GM19455 (cell line): ENCODE data around the gene SPTBN5.

Experiments used
- ATAC-seq: cut with Tn5 transposase; IDR thresholded peaks from one replicate; pipeline ENCODE4 v1.9.1; 2021; ENCODE audit not compliant: unreplicated experiment

The SPTBN5 gene

DNA sequence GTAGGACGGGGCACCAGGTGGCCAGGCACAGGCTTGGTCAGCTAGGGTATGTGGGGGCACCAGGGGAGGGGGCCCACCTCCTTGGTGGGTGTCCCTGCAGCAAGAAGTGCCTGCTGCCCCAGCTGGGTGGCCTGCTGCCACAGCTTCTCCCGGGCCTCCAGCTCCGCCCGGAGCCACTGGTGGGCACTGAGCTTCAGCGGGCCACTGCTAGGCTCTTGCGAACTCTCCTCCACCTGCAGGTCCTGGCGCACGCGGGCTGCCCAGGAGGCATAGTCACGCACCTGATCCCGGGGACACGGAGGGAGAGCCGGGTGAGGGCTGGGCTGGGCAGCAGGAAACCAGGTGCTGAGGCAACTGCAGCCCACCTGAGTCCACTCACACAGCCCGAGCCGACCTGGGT lies 25.5 kb downstream of the SPTBN5 start:
- ATAC-seq = no peak

- ATAC-seq = no peak
These were observed 26.8 kb downstream of the SPTBN5 start for GRCh38 chr15:41866872-41867579.

GRCh38 chr15:41866263-41866703 lies 27.6 kb downstream of the SPTBN5 start:
- no peak for ATAC-seq

GRCh38 chr15:41865490-41866055 lies 28.3 kb downstream of the SPTBN5 start:
- ATAC-seq = no peak

GRCh38 chr15:41862515-41863116 lies 31.2 kb downstream of the SPTBN5 start:
- ATAC-seq = no peak

DNA sequence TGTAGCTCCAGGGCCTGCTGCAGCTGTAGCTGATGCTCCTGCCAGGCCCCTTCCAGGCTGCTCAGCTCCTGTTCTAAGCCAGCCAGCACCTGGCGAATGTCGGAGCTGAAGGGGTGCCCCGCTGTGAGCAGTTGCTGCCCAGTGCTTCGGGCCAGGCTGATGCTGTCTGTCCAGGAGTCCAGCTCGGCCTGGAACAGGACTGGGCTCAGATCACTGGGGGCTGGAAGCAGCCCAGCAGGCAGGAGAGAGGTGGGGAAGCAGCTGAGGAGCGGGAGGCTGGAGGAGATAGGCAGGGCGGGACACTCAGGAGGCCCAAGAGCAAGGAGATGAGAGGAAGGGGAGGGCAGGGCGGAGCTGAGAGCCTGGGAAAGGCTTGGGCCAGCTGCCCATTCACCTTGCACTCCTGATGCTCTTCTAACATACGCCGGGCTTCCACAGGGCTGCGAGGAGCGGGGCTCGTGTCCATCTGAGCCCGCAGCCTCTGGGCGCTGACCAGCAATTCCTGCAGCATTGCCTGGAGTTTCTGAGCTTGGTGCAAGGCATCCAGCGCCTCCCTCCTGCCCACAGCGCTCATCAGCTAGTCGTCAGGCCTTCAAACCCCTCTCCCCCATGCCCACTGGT lies 32.0 kb downstream of the SPTBN5 start:
- no peak for ATAC-seq

GRCh38 chr15:41860049-41860828 lies 33.6 kb downstream of the SPTBN5 start:
- no peak for ATAC-seq

- ATAC-seq = no peak
These were observed 35.1 kb downstream of the SPTBN5 start for GRCh38 chr15:41858756-41859155.

DNA sequence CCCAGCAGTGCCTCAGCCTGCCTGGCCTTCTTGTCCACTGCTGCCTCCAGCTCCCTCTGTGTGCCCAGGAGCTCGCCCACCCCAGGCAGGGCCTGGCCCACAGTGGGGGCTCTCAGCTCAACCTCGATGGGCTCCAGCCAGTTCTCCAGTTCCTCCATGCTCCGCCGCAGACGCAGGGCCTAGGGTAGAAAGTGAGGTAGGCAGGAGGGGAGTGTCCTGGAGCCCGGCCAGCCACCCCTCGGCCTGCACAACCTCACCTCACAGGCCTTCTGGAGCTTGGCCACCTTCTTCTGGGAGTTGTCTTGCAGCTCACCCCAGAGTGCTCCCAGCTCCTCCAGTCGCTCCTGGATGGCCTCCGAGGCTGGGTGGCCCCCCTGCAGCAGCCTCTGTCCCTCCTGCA lies 36.5 kb downstream of the SPTBN5 start:
- no peak for ATAC-seq

- no peak for ATAC-seq
These were observed 37.1 kb downstream of the SPTBN5 start for GRCh38 chr15:41856716-41857115.

GRCh38 chr15:41856262-41856661 lies 37.6 kb downstream of the SPTBN5 start:
- no peak for ATAC-seq

- no peak for ATAC-seq
These were observed 38.4 kb downstream of the SPTBN5 start for GRCh38 chr15:41855261-41855961.

GRCh38 chr15:41854443-41854842 lies 39.4 kb downstream of the SPTBN5 start:
- ATAC-seq = no peak

DNA sequence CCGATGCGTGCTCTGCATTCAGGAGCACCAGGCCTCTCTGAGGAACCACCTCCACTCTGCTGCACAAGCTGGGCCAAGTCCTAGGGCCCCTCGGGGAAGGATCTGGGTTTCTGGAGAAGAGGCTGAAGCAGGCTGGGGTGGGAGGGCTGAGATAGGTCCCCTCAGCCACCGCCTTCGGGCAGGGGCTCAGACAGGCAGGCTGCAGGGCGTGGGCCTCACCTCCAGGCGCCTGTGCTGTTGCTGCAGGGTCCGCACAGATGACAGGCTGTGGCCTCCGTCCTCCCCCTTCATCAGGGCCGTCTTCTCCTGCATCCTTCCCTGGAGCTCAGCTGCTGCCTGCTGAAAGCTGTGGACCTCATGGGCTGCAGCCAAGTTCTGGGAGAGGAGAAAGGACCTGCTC lies 40.0 kb downstream of the SPTBN5 start:
- ATAC-seq = no peak

DNA sequence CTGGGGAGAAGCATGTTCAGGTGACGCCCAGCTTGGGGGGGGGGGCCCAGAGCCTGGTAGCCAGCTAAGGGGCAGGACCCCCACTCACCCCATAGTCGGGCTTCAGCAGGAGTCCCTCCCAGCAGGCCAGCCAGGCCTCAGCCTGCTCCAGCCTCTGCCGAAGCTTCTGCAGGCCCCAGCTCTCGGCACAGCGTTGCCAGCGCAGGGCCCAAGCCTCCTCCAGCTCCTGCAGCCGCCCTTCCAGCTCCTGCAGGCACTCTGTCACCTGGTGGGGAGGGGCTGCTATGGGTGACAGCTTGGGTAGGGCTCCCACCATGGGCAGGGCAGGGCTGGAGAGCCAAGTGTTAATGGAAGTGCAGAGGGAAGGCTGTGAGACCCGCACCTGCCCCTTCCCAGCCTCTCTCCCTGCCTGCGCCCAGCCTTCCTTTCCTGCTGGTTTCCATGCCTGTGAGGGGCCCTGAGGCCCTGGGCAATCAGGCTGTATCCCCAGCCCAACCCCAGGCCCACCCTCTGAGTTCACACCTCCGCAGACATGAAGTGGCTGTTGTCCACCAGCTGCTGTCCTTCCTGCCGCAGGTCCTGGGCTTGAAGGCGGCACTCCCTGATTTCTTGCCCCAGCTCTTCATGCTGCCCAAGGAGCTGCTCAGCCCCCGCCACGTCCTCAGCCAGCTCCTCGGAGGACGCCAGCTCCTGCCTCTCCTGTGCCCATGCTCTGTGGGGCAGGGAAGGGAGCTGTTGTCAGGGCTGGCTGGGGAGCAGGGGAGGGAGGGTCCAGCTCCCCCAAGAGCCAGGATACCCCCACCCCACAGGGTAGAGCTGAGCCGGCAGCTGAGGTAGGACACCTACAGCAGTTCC lies 40.9 kb downstream of the SPTBN5 start:
- ATAC-seq = no peak

DNA sequence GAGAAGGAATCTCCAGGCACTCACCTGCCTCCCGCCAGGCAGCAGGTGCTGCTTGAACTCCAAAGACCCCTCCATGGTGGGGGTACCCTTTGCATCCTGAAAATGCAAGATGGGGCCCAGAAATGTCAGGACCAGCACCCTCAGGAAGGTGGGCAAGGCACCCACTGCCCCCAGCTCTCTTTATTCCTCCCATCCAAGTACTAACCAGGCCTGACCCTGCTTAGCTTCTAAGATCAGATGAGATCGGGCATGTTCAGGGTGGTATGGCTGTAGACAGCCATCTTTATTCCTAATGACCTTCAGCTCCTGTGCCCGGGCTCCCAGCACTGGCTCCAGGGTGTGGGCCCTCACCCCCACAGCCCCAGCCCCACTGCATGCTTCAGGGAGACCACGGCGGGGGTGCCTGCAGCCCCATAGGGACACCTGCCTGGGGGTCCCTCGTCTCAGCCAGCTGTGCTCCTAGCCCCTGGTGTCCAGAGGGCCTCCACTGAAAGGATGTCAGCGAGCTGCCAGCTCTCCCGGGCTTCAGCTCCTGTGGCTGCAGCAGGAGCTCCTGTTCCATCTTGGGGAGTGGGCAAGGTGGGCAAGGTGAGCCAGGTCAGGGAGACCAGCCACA lies 42.0 kb downstream of the SPTBN5 start:
- ATAC-seq = no peak

DNA sequence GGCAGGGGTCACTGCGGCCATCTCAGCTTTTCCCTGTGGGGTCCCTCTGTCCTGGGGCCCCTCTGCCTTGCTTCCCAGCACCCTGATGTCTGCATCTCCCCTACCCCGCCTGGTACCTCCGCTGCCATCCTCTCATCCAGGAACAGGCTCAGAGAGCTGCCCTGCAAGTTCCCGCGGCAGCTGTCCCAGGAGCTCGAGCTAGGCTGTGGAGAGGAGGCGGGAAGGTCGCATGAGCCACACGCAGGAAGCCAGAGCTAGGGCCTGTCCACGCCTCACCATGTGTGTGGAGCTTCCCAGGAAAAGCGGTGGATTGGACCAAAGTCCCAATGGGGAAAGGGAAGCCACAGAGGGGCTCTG lies 42.7 kb downstream of the SPTBN5 start:
- ATAC-seq = no peak

GRCh38 chr15:41850482-41851166 lies 43.2 kb downstream of the SPTBN5 start:
- ATAC-seq = no peak

DNA sequence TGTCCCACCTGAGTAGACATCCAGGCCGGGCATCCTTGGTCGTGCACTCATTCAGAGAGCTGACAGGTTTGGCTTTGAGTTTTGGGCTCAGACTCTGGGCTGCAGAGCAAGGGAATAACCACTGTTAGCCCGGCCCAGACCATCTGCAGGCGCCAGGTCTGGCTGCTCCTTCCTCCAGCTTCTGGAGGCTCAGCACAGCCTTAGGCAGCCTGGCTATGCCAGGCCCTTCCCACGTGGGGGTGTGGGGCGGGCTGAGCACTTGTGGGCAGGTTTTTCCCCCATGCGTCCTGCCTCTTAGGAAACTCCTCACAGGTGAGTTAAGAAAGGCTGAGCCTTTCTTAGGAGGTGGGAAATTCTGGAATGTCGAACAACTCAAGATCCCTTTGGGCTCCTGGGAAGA lies 44.0 kb downstream of the SPTBN5 start:
- no peak for ATAC-seq
